K562 (cell line): ENCODE results near the gene TMEM120A. TPM values are rescaled to one million over a fixed set of nuclear protein-coding genes. Genes with fewer than 3 reads are reported as not detected.

Experiments
- ATAC-seq: fragments of 200-7000 bp; cut with Tn5 transposase; 3 replicates; pipeline ENCODE4 v1.9.1; 2020; ENCODE audit warnings: moderate library complexity
- BruUV-seq: library from RNA; stranded (reverse); fragments of 400-500 nt; replicated peaks from 2 replicates; lab custom pipeline; 2021; lab: Mats Ljungman, UMichigan
- CTCF ChIA-PET: fragments of 300-600 bp; formaldehyde crosslinking; extraction: SDS; loops from one replicate; lab custom pipeline; 2021; ENCODE audit warnings: low intra/inter-chr PET ratio; lab: Yijun Ruan, JAX
- POLR2A ChIA-PET: fragments of 300-600, 350-650 bp; sonication (Branson Sonifier 250); formaldehyde crosslinking; extraction: SDS; loops from one replicate; lab custom pipeline; 2021; ENCODE audit warnings: antibody characterized with exemption, inconsistent platforms; lab: Yijun Ruan, JAX
- DNase-seq, 4 experiments: peaks; one replicate each; pipeline versions ENCODE4 v3.0.0 to v3.0.0-alpha.2; 2011 to 2018; ENCODE audit warnings: low spot score in 3 of 4, mixed read lengths in 3 of 4; ENCODE audit errors: extremely low read depth in 1 of 4
- FAIRE-seq: peaks from 2 replicates; lab custom pipeline; 2011; peaks lifted over from hg19 to GRCh38; lab: Jason Lieb, UNC
- H2AFZ ChIP-seq: 2 replicates; pipeline ENCODE4 v1.6.0; 2011; ENCODE audit warnings: low read depth, low read length, control low read depth, inconsistent platforms
- H3K27ac ChIP-seq: fragments of 200-600 bp; 3 replicates; pipeline ENCODE4 v1.8.0; 2011; ENCODE audit warnings: low read depth, mild to moderate bottlenecking, control low read depth, inconsistent platforms, low read length, moderate library complexity, mixed read lengths; ENCODE audit errors: extremely low read depth
- H3K27me3 ChIP-seq, 2 experiments: fragments of 300-600 bp in 1 of 2; 2 replicates in 1 of 2; 3 replicates in 1 of 2; pipeline versions ENCODE4 v1.6.0 to v1.8.0; 2011; ENCODE audit warnings: inconsistent platforms in 2 of 2, low read length in 2 of 2, mild to moderate bottlenecking in 1 of 2, mixed read lengths in 1 of 2, moderate library complexity in 1 of 2; ENCODE audit not compliant: control insufficient read depth in 2 of 2, insufficient read depth in 2 of 2
- H3K36me3 ChIP-seq: fragments of 300-600 bp; 3 replicates; pipeline ENCODE4 v1.8.0; 2011; ENCODE audit warnings: mild to moderate bottlenecking, low read length, inconsistent platforms; ENCODE audit not compliant: control insufficient read depth, insufficient read depth
- H3K4me1 ChIP-seq, 2 experiments: fragments of 200-600 bp in 1 of 2; replicated peaks in 1 of 2; 2 replicates in 1 of 2; 3 replicates in 1 of 2; pipeline versions ENCODE4 v1.5.1 to v1.8.0; 2011; ENCODE audit warnings: inconsistent platforms in 2 of 2, low read length in 2 of 2, mild to moderate bottlenecking in 1 of 2, mixed read lengths in 1 of 2, moderate library complexity in 1 of 2; ENCODE audit not compliant: control insufficient read depth in 2 of 2, insufficient read depth in 2 of 2
- H3K4me2 ChIP-seq: 2 replicates; pipeline ENCODE4 v1.6.1; 2011; ENCODE audit warnings: low read length, control low read depth, inconsistent platforms, mixed read lengths; ENCODE audit not compliant: insufficient read depth
- H3K4me3 ChIP-seq: fragments of 200-600 bp; sonication (generic), shearing (Covaris generic); 2 replicates; pipeline ENCODE4 v1.5.1; 2016; ENCODE audit warnings: control low read depth, inconsistent platforms
- H3K79me2 ChIP-seq: fragments of 200-600 bp; 3 replicates; pipeline ENCODE4 v1.8.0; 2011; ENCODE audit warnings: low read length, inconsistent platforms; ENCODE audit not compliant: control insufficient read depth, insufficient read depth
- H3K9ac ChIP-seq, 2 experiments: 2 replicates each; pipeline versions ENCODE4 v1.6.0 to v1.6.1; 2011; ENCODE audit warnings: low read depth in 2 of 2, low read length in 2 of 2, control low read depth in 1 of 2, inconsistent platforms in 1 of 2, mild to moderate bottlenecking in 1 of 2, mixed read lengths in 1 of 2; ENCODE audit not compliant: insufficient read depth in 1 of 2
- H3K9me1 ChIP-seq: one replicate; pipeline ENCODE4 v1.6.0; 2011; ENCODE audit warnings: inconsistent platforms, mild to moderate bottlenecking, low read length, moderate library complexity; ENCODE audit not compliant: control insufficient read depth, insufficient read depth
- H3K9me3 ChIP-seq: replicated peaks from 2 replicates; pipeline ENCODE4 v1.5.1; 2011; ENCODE audit warnings: low read depth, low read length, inconsistent platforms; ENCODE audit not compliant: control insufficient read depth, insufficient read depth
- H4K20me1 ChIP-seq: replicated peaks from 2 replicates; pipeline ENCODE4 v1.6.1; 2011; ENCODE audit warnings: low read length, inconsistent platforms, mixed read lengths; ENCODE audit not compliant: control insufficient read depth, insufficient read depth
- CAMTA2 ChIP-seq: fragments of 250-450 bp; sonication (Bioruptor Pico); conservative IDR thresholded peaks from 2 replicates; pipeline ENCODE4 v1.5.1; 2022
- KDM4B ChIP-seq, 2 experiments: fragments of 450-650 bp in 1 of 2; sonication (generic) in 1 of 2; IDR thresholded peaks; 2 replicates each; pipeline ENCODE4 v1.6.1; 2016 to 2017; ENCODE audit warnings: borderline replicate concordance in 2 of 2, antibody characterized with exemption in 1 of 2, low read depth in 1 of 2, mild to moderate bottlenecking in 1 of 2
- RHOXF2B ChIP-seq: fragments of 250-450 bp; sonication (Bioruptor Pico); conservative IDR thresholded peaks from 2 replicates; pipeline ENCODE4 v1.5.1; 2021
- WGBS: fragments of 100-300 bp; shearing (Covaris generic); methylation state at CpG from one replicate; pipeline ENCODE4 v1.1.6; 2016; ENCODE audit warnings: low coverage, mixed read lengths; ENCODE audit not compliant: insufficient coverage; ENCODE audit errors: missing lambda C conversion rate; 5-methylcytosine and 5-hydroxymethylcytosine counted together
- in situ Hi-C: fragments of 300-500 bp; cut with MboI; formaldehyde crosslinking; loops from 4 replicates; pipeline ENCODE4 v1.15.0; 2018; ENCODE audit warnings: inconsistent platforms, mixed read lengths
- intact Hi-C: fragments of 100-400 bp; cut with micrococcal nuclease; formaldehyde crosslinking; loops from 2 replicates; pipeline ENCODE4 v1.14.2; 2022
- polyA plus RNA-seq, 8 experiments: library from polyadenylated mRNA; depleted of rRNA in 4 of 8; stranded (reverse) in 5 of 8; unstranded in 3 of 8; fragments of >200 nt; fragmentation: Nextera tagmentation in 2 of 8; fragmentation: Illumina TruSeq in 1 of 8; extraction: Ambion mirVana in 2 of 8; extraction: Trizol in 1 of 8; gene quantifications; 2 replicates each; pipeline versions ENCODE4 v1.2.1 to v1.2.3, GENCODE V29; 2011 to 2014; ENCODE audit warnings: inconsistent platforms in 1 of 8, missing spikeins in 1 of 8
- total RNA-seq, 7 experiments: library from RNA; depleted of rRNA in 6 of 7; stranded (reverse); fragments of >200 nt in 6 of 7; fragmentation: Illumina TruSeq in 2 of 7; extraction: Trizol in 2 of 7; gene quantifications; 2 replicates each; pipeline versions ENCODE4 v1.2.1 to v1.2.3, GENCODE V29; 2011 to 2021; ENCODE audit warnings: low replicate concordance in 1 of 7
- TF ChIP-seq, protein P1 (sequence below): fragments of 250-450 bp; sonication (Bioruptor Pico); IDR thresholded peaks from 2 replicates; pipeline ENCODE4 v1.4.0; 2020; ENCODE audit warnings: mild to moderate bottlenecking, moderate library complexity, borderline replicate concordance

The TMEM120A gene
- total and polyA plus RNA-seq, 9 of the 15 experiments (the other 6 are each of a cell fraction or from before 2014, with no cell fraction given): 2.3 to 90.2 (median 22.9) TPM

DNA sequence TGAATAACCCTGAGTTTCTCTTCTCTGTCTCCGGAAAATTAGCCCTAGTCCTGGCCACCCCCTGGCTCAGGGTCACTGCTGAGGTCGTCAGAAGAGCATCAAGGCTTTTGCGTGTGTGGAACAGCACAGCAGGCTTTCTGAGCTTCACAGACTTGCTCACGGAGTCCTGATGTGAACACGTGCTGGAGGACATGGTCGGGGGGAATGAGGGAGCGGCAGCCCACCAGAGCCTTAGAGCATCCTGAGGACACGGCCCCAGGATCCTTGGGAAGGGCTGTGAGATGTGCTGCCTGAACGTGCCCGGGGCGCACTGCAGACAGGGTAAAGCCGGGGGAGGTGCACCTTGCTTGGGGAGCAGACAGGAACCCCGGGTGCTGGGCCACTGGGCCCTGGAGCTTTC, 28.8 kb downstream of the TMEM120A start:
- Histone ChIP-seq H2AFZ (no peak overlapping the region), H3K4me3 (no peak overlapping the region), H3K9me1 (peaks cover 2% of the 10 kb centered on the region), H3K27ac (no peak overlapping the region), H3K9me3 (no peaks in the 10 kb centered on the region), H3K4me2 (no peak overlapping the region), H3K27me3 (no peaks in the 10 kb centered on the region), H3K4me1 (peaks cover 0 to 27% of the 10 kb centered on the region in 2 experiments; a peak in 2 of 5 replicates), H4K20me1 (no peaks in the 10 kb centered on the region), H3K36me3 (peaks cover 39% of the 10 kb centered on the region; the same call in 2 of the 3 replicates), H3K79me2 (no peaks in the 10 kb centered on the region), H3K9ac (peak overlapping the region in 1 of 2 experiments; percentile 9; a peak in 2 of 4 replicates)
- intact Hi-C loops (no loop called here), in situ Hi-C loops (no loop called here)
- FAIRE-seq (no peak), ATAC-seq (no peak), DNase-seq (peak in 1 of 4 experiments; percentile 14)
- no TSS peak for BruUV-seq
- whole genome bisulfite sequencing: 78% methylated on average over 13 of the region's 13 CpGs
- CTCF ChIA-PET: no interaction called here
- TF ChIP-seq KDM4B (IDR thresholded peaks at IDR 0.05; ENCODE audit: borderline replicate concordance in 2 of 2, low read depth in 1 of 2) (no peak), CAMTA2 (CRISPR knock-in tag) (no peak), RHOXF2B (no peak)
- TF ChIP-seq, protein P1, sequence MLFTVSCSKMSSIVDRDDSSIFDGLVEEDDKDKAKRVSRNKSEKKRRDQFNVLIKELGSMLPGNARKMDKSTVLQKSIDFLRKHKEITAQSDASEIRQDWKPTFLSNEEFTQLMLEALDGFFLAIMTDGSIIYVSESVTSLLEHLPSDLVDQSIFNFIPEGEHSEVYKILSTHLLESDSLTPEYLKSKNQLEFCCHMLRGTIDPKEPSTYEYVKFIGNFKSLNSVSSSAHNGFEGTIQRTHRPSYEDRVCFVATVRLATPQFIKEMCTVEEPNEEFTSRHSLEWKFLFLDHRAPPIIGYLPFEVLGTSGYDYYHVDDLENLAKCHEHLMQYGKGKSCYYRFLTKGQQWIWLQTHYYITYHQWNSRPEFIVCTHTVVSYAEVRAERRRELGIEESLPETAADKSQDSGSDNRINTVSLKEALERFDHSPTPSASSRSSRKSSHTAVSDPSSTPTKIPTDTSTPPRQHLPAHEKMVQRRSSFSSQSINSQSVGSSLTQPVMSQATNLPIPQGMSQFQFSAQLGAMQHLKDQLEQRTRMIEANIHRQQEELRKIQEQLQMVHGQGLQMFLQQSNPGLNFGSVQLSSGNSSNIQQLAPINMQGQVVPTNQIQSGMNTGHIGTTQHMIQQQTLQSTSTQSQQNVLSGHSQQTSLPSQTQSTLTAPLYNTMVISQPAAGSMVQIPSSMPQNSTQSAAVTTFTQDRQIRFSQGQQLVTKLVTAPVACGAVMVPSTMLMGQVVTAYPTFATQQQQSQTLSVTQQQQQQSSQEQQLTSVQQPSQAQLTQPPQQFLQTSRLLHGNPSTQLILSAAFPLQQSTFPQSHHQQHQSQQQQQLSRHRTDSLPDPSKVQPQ (CRISPR knock-in tag): no peak
- POLR2A ChIA-PET: interaction anchor here (0.6 to 1.6 kb wide), 4 partner anchors 15 to 87 kb away, joined by 3 to 4 read pairs (median 3); partner anchors contain the start of gene RHBDD2
